HepG2 (cell line): ENCODE measurements around the gene SRD5A1. TPM values are rescaled to one million over a fixed set of nuclear protein-coding genes. Genes with fewer than 3 reads are reported as not detected.

Experiments used
- ARNT2 ChIP-seq: sonication (generic); formaldehyde crosslinking; IDR thresholded peaks from 2 replicates; pipeline ENCODE4 v1.8.0; 2022; ENCODE audit warnings: mild to moderate bottlenecking, low read depth, missing genetic modification reagents, moderate library complexity
- ASH2L ChIP-seq: fragments of 300-600, 200-600 bp; sonication (generic); IDR thresholded peaks from 2 replicates; pipeline ENCODE4 v1.7.0; 2017; ENCODE audit warnings: low read depth, mild to moderate bottlenecking, moderate library complexity, mixed read lengths, low read length; ENCODE audit not compliant: insufficient read length
- CENPX ChIP-seq: sonication (generic); formaldehyde crosslinking; IDR thresholded peaks from 2 replicates; pipeline ENCODE4 v1.9.0; 2021; ENCODE audit warnings: mild to moderate bottlenecking, missing genetic modification reagents, moderate library complexity
- FOXM1 ChIP-seq: sonication (generic); formaldehyde crosslinking; IDR thresholded peaks from 2 replicates; pipeline ENCODE4 v1.5.0; 2020; ENCODE audit warnings: missing genetic modification reagents
- NFRKB ChIP-seq: fragments of 450-650 bp; IDR thresholded peaks from 2 replicates; pipeline ENCODE4 v1.6.1; 2017
- NFYC ChIP-seq: IDR thresholded peaks from 2 replicates; pipeline ENCODE4 v1.6.1; 2016; ENCODE audit warnings: missing genetic modification reagents, missing compliant biosample characterization
- PHF8 ChIP-seq: sonication (generic); formaldehyde crosslinking; IDR thresholded peaks from 2 replicates; pipeline ENCODE4 v1.5.0; 2020; ENCODE audit warnings: missing genetic modification reagents
- RBFOX2 ChIP-seq: fragments of 200-400 bp; formaldehyde crosslinking; IDR thresholded peaks from 2 replicates; pipeline ENCODE4 v1.6.1; 2017; ENCODE audit warnings: low read depth, mild to moderate bottlenecking, low read length
- SOX6 ChIP-seq, 2 experiments: fragments of 450-650 bp in 1 of 2; sonication (generic) in 1 of 2; formaldehyde crosslinking in 1 of 2; IDR thresholded peaks; 2 replicates each; pipeline versions ENCODE4 v1.4.0 to v1.6.1; 2017 to 2020; ENCODE audit warnings: antibody characterized with exemption in 1 of 2, mild to moderate bottlenecking in 1 of 2, missing genetic modification reagents in 1 of 2
- STAT5B ChIP-seq: sonication (generic); formaldehyde crosslinking; IDR thresholded peaks from 2 replicates; pipeline ENCODE4 v1.4.0; 2020; ENCODE audit warnings: missing genetic modification reagents
- ZFP90 ChIP-seq: sonication (generic); formaldehyde crosslinking; IDR thresholded peaks from 2 replicates; pipeline ENCODE4 v1.8.0; 2022; ENCODE audit warnings: missing genetic modification reagents, mild to moderate bottlenecking, inconsistent platforms, borderline replicate concordance
- ZNF101 ChIP-seq: sonication (generic); formaldehyde crosslinking; IDR thresholded peaks from 2 replicates; pipeline ENCODE4 v1.4.0; 2020; ENCODE audit warnings: mild to moderate bottlenecking, low read depth, missing genetic modification reagents, borderline replicate concordance
- ZNF556 ChIP-seq: sonication (generic); formaldehyde crosslinking; IDR thresholded peaks from 2 replicates; pipeline ENCODE4 v1.4.0; 2020; ENCODE audit warnings: mild to moderate bottlenecking, missing genetic modification reagents, borderline replicate concordance
- ZNF75D ChIP-seq: sonication (generic); formaldehyde crosslinking; IDR thresholded peaks from 2 replicates; pipeline ENCODE4 v1.8.1; 2023; ENCODE audit warnings: missing genetic modification reagents, mild to moderate bottlenecking, borderline replicate concordance
- polyA plus RNA-seq, 8 experiments: library from polyadenylated mRNA; depleted of rRNA in 3 of 8; stranded (reverse) in 7 of 8; unstranded in 1 of 8; fragments of >200 nt; fragmentation: Illumina TruSeq in 4 of 8; extraction: Trizol in 4 of 8; gene quantifications; 2 replicates each; pipeline versions ENCODE4 v1.2.1 to v1.2.3, GENCODE V29; 2011 to 2016; ENCODE audit warnings: low read depth in 4 of 8, missing spikeins in 1 of 8, mixed read lengths in 1 of 8; ENCODE audit not compliant: insufficient read depth in 1 of 8
- total RNA-seq, 5 experiments: library from RNA; depleted of rRNA; stranded (reverse); fragments of >200 nt; fragmentation: Illumina TruSeq; extraction: Trizol; gene quantifications; 2 replicates each; pipeline ENCODE4 v1.2.3, GENCODE V29; 2016; ENCODE audit warnings: low read depth in 1 of 5
- TF ChIP-seq, protein P1 (sequence below): sonication (generic); formaldehyde crosslinking; IDR thresholded peaks from 2 replicates; pipeline ENCODE4 v1.8.0; 2022; ENCODE audit warnings: mild to moderate bottlenecking, missing genetic modification reagents, moderate library complexity
- TF ChIP-seq, protein P2 (sequence below): sonication (generic); formaldehyde crosslinking; IDR thresholded peaks from 2 replicates; pipeline ENCODE4 v1.8.0; 2022; ENCODE audit warnings: missing genetic modification reagents, mild to moderate bottlenecking, moderate library complexity, borderline replicate concordance
- TF ChIP-seq, protein P3 (sequence below): sonication (generic); formaldehyde crosslinking; IDR thresholded peaks from 2 replicates; pipeline ENCODE4 v1.4.0; 2020; ENCODE audit warnings: missing genetic modification reagents, borderline replicate concordance
- TF ChIP-seq, protein P4 (sequence below): sonication (generic); formaldehyde crosslinking; IDR thresholded peaks from 2 replicates; pipeline ENCODE4 v1.4.0; 2020; ENCODE audit warnings: missing genetic modification reagents, borderline replicate concordance

The SRD5A1 gene
- total and polyA plus RNA-seq, 2 of the 13 experiments (the other 11 are each of a cell fraction or from before 2014, with no cell fraction given) = 6.1 to 9.9 TPM

DNA sequence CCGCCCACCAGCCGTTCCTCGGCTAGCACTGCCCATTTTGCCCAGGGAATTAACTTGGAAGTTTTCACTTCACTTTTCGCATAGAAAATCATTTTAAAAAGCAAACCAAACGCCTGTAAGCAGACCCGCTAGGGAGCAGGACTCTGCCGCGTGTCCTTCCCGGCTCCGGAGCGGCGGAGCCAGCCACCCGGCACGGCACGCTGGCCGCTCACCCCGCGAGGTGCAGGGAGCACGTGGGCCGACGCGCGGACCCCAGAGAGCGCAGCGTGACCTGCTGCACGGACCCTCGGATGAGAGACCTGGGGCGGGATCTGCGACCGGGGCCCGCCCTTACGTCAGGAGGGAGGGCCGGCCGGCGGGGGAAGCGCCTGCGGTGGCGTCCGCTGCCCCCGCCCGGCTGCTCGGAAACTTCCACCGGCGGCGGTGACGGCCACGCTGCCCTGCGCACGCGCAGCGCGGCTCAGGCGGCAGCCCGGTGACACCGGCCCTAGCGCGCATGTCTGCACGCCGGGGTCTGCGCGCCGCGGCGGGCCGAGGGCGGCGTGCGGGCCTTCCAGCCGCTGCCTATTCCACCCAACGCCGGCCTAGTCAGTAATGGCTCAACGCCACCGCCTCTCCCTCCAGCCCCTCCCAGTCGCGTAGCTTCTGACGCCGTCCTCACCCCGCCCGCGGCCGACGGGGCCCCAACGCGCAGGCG is 79.5 kb downstream of the SRD5A1 start (continued):
- TF ChIP-seq ZNF556 (CRISPR knock-in tag) = peak; percentile 79; the same call in 1 of the 2 replicates
- no peak for TF ChIP-seq SOX6 (IDR thresholded peaks at IDR 0.05)
- TF ChIP-seq SOX6 (CRISPR knock-in tag; IDR thresholded peaks at IDR 0.05) = 0 out of 2 replicates have a peak, but pooled peaks have one; percentile 32
- peak; percentile 94 for TF ChIP-seq ASH2L
- TF ChIP-seq FOXM1 (CRISPR knock-in tag) = 0 out of 2 replicates have a peak, but pooled peaks have one; percentile 76
- TF ChIP-seq NFYC (CRISPR knock-in tag) = no peak
- TF ChIP-seq, protein P1, sequence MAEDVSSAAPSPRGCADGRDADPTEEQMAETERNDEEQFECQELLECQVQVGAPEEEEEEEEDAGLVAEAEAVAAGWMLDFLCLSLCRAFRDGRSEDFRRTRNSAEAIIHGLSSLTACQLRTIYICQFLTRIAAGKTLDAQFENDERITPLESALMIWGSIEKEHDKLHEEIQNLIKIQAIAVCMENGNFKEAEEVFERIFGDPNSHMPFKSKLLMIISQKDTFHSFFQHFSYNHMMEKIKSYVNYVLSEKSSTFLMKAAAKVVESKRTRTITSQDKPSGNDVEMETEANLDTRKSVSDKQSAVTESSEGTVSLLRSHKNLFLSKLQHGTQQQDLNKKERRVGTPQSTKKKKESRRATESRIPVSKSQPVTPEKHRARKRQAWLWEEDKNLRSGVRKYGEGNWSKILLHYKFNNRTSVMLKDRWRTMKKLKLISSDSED = no peak
- TF ChIP-seq ZNF75D = no peak
- TF ChIP-seq PHF8 (CRISPR knock-in tag) = peak; percentile 72
- TF ChIP-seq, protein P2, sequence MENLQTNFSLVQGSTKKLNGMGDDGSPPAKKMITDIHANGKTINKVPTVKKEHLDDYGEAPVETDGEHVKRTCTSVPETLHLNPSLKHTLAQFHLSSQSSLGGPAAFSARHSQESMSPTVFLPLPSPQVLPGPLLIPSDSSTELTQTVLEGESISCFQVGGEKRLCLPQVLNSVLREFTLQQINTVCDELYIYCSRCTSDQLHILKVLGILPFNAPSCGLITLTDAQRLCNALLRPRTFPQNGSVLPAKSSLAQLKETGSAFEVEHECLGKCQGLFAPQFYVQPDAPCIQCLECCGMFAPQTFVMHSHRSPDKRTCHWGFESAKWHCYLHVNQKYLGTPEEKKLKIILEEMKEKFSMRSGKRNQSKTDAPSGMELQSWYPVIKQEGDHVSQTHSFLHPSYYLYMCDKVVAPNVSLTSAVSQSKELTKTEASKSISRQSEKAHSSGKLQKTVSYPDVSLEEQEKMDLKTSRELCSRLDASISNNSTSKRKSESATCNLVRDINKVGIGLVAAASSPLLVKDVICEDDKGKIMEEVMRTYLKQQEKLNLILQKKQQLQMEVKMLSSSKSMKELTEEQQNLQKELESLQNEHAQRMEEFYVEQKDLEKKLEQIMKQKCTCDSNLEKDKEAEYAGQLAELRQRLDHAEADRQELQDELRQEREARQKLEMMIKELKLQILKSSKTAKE (CRISPR knock-in tag) = peak; percentile 48; the same call in 1 of the 2 replicates
- peak; percentile 79; the same call in 1 of the 2 replicates for TF ChIP-seq ZFP90 (CRISPR knock-in tag)
- TF ChIP-seq RBFOX2 = peak; percentile 96
- no peak for TF ChIP-seq CENPX
- TF ChIP-seq, protein P3, sequence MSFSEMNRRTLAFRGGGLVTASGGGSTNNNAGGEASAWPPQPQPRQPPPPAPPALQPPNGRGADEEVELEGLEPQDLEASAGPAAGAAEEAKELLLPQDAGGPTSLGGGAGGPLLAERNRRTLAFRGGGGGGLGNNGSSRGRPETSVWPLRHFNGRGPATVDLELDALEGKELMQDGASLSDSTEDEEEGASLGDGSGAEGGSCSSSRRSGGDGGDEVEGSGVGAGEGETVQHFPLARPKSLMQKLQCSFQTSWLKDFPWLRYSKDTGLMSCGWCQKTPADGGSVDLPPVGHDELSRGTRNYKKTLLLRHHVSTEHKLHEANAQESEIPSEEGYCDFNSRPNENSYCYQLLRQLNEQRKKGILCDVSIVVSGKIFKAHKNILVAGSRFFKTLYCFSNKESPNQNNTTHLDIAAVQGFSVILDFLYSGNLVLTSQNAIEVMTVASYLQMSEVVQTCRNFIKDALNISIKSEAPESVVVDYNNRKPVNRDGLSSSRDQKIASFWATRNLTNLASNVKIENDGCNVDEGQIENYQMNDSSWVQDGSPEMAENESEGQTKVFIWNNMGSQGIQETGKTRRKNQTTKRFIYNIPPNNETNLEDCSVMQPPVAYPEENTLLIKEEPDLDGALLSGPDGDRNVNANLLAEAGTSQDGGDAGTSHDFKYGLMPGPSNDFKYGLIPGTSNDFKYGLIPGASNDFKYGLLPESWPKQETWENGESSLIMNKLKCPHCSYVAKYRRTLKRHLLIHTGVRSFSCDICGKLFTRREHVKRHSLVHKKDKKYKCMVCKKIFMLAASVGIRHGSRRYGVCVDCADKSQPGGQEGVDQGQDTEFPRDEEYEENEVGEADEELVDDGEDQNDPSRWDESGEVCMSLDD (CRISPR knock-in tag) = no peak
- no peak for TF ChIP-seq NFRKB
- no peak for TF ChIP-seq ZNF101 (CRISPR knock-in tag)
- TF ChIP-seq ARNT2 (CRISPR knock-in tag) = peak; percentile 81; the same call in 1 of the 2 replicates
- TF ChIP-seq STAT5B (CRISPR knock-in tag) = peak; percentile 65; the same call in 1 of the 2 replicates
- TF ChIP-seq, protein P4, sequence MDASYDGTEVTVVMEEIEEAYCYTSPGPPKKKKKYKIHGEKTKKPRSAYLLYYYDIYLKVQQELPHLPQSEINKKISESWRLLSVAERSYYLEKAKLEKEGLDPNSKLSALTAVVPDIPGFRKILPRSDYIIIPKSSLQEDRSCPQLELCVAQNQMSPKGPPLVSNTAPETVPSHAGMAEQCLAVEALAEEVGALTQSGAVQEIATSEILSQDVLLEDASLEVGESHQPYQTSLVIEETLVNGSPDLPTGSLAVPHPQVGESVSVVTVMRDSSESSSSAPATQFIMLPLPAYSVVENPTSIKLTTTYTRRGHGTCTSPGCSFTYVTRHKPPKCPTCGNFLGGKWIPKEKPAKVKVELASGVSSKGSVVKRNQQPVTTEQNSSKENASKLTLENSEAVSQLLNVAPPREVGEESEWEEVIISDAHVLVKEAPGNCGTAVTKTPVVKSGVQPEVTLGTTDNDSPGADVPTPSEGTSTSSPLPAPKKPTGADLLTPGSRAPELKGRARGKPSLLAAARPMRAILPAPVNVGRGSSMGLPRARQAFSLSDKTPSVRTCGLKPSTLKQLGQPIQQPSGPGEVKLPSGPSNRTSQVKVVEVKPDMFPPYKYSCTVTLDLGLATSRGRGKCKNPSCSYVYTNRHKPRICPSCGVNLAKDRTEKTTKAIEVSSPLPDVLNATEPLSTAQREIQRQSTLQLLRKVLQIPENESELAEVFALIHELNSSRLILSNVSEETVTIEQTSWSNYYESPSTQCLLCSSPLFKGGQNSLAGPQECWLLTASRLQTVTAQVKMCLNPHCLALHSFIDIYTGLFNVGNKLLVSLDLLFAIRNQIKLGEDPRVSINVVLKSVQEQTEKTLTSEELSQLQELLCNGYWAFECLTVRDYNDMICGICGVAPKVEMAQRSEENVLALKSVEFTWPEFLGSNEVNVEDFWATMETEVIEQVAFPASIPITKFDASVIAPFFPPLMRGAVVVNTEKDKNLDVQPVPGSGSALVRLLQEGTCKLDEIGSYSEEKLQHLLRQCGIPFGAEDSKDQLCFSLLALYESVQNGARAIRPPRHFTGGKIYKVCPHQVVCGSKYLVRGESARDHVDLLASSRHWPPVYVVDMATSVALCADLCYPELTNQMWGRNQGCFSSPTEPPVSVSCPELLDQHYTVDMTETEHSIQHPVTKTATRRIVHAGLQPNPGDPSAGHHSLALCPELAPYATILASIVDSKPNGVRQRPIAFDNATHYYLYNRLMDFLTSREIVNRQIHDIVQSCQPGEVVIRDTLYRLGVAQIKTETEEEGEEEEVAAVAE (CRISPR knock-in tag) = no peak
